GM19025 (cell line): ENCODE results near the gene SORL1-AS1.
"Not testable (repeated sequence)": the region's sequence is repeated elsewhere in the genome, so short reads cannot be mapped to it uniquely, and the experiment has no call there.

Experiments
- ATAC-seq: cut with Tn5 transposase; IDR thresholded peaks from one replicate; pipeline ENCODE4 v1.9.1; 2021; ENCODE audit warnings: mild to moderate bottlenecking, low read depth, moderate library complexity; ENCODE audit not compliant: unreplicated experiment

Gene SORL1-AS1

DNA sequence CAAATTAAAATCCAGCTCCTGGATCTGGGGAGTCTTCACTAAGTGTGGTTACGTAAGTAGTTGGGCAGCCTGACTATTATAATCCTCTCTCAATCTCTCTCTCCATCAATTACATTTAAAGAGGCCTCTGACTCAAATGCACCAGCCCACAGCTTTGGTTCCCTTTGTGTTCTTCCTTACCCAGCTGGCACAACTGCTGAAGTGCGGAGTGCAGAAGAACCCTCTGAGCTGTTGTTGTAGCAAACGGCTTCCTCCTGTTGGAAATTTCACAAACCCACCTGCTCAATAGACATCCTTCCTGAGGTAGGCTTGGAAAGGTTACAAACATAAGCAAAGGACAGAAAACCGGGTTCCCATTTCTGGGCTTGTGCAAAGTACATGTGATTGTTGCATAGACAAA is 17.6 kb downstream of the SORL1-AS1 start:
- ATAC-seq: no peak

DNA sequence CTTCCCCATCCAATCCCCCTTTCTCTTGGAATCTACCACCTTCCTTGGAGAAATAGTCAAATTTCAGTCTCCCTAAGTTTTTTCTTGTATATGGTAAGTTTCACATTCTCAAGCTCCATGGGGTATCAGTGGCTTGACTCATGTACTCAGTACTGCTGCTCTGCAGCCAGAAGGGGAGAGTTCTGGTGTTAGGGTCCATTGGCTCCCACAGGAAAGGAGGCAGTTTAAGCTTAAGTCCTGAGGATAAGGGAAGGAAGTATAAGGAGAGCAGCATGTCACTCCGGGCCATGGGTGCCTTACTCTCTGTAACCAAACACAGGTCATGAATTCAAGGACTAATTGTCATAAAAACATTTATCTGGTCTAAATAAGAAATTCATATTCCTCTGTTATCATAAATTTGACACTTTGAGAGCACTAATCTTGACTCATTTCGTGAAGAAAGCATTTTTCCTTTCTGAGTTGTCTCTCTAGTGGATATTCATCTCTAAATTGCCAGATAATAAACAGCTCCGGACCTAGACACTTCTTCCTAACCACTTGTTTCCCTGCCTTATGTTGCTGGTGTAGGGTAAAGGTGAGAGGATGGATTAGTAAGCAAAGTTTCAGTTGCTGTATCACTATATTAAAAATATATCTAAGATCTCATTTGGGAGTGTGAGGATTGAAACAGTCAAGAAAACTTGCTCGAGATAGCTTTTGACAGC is 20.8 kb downstream of the SORL1-AS1 start:
- no peak for ATAC-seq

DNA sequence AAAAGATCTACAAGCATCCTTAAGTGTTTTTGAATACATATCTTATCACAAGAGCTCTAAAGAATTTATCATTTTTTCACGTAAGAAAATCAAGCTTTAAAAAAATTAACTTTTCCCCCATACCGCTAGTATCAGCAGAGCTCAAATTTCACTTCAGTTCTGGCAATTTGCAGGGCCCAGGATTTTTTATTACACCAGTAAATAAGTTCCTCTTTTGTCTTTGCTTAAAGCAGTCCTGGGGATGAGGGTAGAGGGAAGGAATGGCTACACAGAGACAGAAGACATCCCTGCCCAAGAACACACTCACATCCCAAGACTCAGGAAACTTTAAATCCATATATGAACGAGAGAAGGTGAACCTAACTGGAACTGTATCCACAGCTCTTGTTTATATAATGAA is 23.2 kb downstream of the SORL1-AS1 start:
- ATAC-seq: no peak

DNA sequence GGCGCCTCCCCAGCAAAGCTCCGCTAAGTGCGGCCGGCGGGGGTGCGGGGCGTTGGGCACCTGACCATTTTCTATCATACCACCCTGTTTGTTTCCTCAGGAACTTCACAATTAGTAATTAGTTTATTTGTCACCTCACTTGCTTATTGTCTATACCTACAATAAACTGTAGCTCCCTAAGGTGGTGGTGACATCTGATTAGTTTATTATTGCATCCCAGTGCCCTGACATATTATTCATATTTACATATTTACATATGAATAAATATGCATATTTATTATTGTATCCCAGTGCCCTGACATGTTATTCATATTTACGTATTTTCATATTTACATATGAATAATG is 25.4 kb downstream of the SORL1-AS1 start:
- ATAC-seq: no peak

DNA sequence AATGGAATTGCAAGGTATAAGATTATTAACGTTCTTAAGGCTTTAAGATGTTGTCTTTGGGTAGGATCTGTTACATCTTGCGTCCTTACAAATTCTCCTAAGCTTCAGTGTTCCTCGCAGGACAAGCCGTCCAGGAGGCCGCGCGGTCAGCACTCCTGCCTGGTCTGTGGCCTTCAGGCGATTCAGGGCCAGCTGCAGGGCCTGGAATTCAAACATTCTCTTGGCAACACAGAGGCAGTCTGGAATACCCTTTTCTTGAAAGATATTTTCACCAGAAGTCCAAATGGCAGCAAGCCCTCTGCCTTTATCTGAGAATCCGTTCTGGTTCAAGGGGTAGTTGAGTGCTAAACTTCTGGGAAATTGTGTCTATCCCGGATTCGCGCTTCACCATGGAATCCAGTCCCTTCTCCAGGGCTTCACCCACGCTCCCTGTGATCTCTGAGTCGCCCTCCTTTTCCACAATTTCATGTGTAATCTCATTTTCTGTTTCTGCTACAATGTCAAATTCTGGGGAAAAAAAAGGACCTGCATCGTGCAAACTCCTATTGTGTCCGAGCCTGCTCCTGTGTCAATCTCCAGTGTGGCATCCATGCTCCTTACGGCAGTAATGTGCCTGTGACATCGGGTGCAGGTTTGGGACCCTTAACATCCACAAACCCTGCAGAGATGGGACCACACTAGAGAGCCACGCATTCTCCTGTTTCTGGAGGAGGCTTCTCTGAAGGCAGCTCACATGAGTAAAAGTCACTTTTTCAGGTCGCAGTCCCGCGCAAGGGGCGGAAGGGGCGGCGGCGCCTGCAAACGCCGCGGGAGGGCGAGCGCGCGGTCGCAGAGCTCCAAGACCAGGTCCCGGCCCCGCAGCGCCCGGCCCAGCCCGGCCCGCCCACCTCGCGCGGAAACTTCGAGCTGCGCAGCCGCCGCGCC is 26.0 kb downstream of the SORL1-AS1 start:
- ATAC-seq: no peak

DNA sequence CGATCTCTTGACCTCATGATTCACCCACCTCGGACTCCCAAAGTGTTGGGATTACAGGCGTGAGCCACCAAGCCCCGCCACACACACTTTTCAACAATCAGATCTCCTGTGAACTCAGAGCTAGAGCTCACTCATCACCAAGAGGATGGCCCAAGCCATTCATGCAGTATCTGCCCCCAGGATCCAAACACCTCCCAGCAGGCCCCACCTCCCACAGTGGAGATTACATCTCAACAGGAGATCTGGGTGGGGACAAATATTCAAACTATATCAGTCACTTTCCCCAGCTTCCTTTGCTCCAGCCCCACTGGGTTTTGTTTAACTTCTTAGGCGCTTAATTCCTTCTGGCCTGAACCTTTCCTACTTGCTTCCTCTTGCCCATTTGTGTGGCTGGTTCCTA is 26.9 kb downstream of the SORL1-AS1 start:
- ATAC-seq: no peak

DNA sequence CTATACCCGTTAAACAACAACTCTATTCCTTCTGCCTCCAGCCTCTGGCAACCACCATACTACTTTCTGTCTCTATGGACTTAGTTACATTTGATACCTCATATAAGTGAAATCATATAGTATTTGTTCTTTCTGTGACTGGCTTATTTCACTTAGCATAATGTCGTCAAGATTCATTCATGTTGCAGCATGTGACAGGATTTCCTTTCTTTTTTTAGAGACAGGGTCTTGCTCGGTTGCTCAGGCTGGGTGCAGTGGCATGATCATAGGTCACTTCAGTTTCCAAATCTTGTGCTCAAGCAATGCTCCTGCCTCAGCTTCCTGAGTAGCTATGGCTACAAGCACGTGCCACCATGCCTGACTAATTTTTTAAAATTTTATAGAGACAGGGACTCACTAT is 30.1 kb downstream of the SORL1-AS1 start:
- ATAC-seq: no peak

DNA sequence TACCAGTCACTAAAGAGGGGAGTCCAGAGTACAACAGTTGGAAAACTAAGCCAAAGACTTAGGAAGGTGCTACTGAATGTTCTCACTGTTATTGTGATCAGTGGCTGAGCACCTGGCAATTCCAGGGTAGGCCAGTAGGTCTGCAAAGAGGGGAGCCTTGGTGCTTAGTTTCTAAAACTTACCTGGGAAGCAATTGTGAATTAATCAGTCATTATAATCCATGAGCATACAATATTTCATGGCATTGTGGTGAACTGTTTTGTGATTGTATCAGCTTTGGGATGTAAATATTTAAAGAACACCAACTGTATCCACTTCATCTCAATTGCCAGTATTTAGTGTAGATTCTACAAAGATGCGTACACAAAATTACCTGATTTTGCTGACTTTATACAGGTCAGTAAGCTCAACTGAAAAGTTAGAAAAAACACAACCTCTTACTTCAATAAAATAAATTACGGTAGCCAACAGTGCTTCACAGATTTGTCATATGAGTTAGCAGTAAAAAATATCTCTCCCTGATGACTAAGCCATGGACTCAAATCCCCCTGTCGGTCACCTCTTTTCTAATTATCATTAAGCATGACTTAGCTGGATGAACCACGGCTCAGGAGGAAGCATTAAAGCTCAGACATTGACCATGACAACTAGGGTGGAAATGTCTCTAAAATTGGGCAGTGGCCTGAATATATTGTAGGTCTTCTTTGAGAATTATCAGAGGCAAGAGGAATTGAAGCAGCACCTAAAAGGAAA is 31.4 kb downstream of the SORL1-AS1 start:
- ATAC-seq: no peak

DNA sequence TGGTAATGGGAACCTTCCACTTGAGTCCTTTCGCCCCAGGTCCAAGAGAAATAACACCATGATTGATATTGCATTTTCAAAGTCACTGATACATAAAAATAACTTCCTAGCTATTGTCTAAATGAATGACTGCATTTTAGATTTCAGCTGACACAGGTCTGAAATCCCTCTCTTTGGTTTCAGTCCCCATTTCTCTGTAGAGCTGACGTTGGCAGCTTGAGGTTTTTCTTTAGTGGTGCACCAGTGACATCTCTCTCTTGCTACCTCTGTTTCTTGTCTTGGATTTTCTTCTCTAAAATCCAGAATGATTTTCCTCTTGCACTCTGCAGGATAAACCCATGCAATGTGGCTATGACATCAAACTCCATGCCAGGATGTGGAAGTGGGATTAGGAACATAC is 32.4 kb downstream of the SORL1-AS1 start:
- ATAC-seq: no peak

DNA sequence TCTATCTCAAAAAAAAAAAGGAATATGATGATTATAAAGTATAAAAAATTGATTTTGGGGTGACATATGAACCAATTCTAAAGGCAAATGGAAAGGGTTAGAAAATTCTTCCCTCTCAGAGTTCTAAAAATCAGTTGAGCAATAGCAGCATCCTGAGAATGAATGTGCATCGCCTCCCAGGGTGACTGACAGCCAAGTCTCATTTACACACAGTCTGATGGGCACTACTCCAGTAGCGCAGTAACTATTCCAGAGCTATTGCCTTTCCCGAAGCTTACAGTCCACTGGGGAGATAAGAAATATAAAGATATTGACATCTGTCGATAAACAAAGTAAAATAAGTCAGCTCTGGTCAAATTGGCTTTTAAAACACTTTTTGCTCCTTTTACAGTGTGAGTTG is 32.9 kb downstream of the SORL1-AS1 start:
- ATAC-seq: no peak

DNA sequence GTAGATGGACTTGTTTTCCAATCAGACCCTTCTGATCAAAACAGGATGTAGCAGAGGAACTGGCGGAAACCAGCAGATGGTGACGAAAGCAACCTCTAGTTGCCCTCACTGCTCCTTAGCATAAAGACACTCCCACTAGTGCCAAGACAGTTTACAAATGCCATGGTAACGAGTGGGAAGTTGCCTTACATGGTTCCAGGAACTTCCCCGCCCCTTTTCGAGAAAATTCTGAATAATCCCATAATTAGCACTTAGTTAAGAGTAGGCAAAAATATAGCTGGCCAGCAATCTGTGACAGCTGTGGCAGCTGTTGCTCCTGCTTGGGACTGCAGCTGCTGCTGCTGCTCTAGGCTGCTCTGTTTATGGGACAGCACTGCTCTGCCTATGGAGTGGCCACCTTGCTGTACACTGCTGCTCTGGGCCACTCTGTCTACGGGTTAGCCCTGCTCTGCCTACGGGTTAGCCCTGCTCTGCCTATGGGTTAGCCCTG is 34.1 kb downstream of the SORL1-AS1 start:
- no peak for ATAC-seq

DNA sequence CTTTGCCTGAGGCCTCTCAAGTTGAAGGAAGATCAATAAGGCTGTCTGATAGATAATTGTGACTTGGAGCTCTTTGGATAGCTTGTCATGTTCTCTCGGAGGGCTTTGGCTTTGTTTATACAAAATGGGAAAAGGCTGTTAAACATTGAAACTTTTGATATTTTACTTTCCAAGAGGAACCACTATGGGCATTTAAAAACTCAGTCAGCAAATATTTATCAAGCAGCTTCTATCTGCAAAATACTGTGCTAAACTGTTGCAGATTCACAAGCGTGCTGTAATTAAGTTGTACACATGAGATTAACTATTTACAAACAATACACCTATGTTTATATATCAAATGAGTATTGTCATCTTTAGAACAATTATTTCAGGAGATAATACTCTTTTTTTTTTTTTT is 35.2 kb downstream of the SORL1-AS1 start:
- no peak for ATAC-seq

DNA sequence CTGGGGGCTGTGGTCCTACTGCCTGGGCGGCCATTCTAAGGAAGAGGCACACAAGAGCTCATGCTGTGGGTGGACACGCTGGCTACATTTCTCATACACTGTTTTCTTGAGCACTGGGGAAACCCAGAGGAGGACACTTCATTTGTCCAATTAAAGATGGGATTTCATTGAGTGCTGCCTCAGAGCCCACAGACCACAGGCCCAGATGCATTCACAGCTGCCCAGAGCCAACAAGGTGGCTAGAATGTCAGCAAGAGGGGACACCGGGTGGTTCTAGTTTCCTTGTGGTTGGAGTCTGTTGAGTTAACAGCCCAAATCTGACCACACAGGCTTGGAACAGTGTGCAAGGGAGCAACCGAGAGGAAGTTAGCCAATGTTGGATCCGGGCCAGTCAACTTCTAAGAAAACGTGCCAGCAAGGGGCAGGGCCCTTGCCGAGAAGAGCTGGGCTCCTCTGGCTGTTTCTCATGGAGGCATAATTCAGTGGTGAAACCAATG is 35.7 kb downstream of the SORL1-AS1 start:
- no peak for ATAC-seq

DNA sequence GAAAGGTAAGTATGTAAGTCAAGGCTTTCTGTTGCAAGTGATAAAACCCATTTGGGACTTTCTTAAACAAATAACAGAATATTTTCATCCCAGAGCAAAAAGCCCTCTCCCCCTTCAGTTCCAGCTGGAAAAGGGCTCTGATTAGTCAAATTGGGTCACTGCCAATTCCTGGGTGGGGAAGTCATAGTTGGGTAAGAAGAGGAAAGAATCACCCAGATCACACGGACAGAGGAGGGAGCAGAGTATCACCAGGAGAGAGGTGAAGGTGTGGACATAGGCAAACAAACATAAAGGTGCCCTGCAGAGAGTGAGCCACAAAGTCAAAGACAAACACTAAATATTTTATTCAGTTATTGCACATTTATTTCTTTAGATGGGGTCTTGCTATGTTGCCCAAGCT is 36.9 kb downstream of the SORL1-AS1 start:
- ATAC-seq: no peak

DNA sequence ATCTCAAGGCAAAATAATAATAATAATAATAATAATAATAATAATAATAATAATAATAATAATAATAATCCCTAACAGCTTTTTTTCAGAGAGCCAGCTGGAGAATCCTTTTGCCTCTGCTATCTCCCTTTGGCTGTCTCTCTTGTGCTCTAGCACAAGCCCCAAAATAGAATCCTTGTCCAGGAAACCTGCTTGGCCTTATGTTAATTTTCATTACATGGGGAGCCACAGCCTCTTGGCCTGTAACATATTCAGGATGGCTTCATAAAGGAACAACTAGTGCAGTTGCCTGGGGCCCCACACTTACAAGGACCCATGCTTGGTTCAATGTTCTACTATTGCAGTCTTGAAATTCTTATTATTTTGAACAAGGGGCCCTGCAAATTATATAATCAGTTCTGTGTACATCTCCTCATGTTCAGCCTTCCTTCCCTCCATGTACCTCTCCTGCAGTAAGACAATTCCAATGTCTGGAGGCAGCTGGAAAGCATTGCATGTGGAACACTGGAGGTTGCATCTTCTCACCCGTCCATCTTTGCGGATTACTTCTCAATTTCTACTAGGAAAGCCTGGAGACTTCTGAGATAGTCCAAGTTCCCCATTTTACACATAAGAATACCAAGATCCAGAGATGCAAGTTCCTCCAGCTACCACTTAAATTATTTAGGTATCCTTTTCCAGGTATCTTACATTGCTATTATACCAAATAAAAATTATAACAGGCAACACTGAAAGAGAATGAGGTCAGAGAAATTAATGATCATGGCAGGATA is 38.4 kb downstream of the SORL1-AS1 start:
- ATAC-seq: no peak

DNA sequence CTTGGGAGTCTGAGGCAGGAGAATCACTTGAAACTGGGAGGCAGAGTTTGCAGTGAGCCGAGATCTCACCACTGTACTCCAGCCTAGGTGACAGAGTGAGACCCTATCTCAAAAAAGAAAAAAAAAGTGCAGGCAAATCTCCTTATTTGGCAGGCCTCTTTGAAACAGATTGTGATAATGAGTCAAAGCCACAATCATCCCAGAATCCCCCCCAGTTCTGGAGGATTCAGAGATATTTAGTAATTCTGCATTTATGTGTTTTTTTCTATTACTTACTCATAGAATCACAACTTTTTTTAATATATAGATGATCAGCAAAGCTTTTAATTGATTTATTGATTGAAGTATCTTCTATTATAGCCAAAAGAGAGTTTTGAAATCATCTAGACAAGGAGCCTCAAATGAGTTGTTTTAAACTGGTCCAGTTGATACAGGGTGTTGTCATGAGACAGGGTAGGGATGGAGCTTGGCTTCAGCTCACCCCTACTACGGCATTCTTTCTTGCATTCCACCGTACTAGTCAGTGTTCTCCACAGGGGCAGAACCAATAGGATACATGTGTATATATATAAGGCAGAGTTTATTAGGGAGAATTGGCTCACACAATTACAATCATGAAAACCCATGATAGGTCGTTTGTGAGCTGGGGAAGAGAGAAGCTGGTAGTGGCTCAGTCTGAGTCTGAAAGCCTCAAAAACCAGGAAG is 39.9 kb downstream of the SORL1-AS1 start:
- ATAC-seq: no peak

DNA sequence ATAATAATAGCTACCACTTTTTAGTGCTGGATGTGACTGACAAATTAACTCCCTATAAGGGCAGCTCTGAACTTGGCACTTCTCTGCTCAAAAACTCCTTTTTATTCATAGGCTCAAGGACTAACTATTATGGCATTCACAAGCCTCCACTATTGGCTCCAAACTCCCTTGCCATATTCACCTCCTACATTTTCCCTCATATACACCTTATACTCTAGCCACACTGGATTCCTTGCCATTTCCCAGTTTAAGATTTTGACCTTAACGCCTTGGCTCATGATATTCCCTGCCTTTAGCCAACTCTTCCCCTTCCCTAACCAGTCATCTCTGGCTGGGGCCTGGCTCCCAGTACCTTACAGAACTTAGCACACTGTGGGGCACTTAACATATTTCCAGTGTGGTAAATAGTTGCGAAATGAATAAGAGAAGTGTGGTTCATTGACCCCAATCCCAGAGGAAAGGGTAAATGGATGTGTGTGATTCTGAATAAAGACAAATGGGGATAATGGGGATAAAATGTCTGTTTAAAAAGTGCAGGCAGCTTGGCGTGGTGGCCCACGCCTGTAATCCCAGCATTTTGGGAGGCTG is 40.7 kb downstream of the SORL1-AS1 start:
- ATAC-seq: no peak

DNA sequence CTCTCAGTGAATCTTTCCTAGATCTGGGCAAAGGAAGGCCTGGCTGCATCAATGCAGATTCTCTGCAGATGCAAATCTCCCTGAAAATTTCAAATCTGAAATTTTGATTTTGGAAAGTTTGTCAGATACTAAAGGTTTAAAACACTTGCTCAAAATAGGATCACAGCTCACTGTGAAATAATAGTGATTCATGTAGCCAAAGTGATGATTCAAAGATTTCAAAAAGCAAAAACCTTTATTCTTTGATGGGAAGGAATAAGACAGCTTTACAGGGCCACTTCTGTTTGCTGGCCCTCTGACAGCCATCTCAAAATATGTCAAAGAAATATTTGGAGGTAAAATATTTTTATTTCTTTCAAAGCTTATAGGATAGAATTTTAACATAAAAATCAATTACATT is 41.4 kb downstream of the SORL1-AS1 start:
- not testable (repeated sequence) for ATAC-seq

DNA sequence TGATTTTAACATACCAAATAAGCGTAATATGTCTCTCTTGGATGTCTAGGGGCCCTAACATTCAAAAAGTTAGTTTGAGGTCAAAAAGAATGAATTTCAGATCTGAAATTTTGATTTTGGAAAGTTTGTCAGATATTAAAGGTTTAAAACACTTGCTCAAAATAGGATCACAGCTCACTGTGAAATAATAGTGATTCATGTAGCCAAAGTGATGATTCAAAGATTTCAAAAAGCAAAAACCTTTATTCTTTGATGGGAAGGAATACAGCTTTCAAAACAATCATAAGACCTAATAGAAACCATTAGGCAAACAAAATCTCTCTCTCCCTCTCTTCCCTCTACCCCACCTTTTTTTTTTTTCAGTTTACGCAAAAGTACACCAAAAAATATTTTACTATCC is 42.7 kb downstream of the SORL1-AS1 start:
- ATAC-seq: not testable (repeated sequence)
